ENCODE results near the gene PRPH. TPM values are rescaled to one million over a fixed set of nuclear protein-coding genes. Genes with fewer than 3 reads are reported as not detected.
"Not testable (repeated sequence)": the region's sequence is repeated elsewhere in the genome, so short reads cannot be mapped to it uniquely, and the experiment has no call there.

Gene PRPH
- polyA plus RNA-seq, 1 donor (not counting 4 experiments of a cell fraction or from before 2014, with no cell fraction given): 0.05 TPM

- H3K9me3 ChIP-seq (ENCODE audit: control insufficient read depth, low read depth, low read length); H3K36me3 ChIP-seq (ENCODE audit: control insufficient read depth in 2 of 2, extremely low read depth in 1 of 2, insufficient read depth in 2 of 2, low read length in 2 of 2); H3K4me3 ChIP-seq (ENCODE audit: control insufficient read depth in 2 of 3, extremely low read depth in 1 of 3, insufficient read depth in 2 of 3, low read depth in 1 of 3, low read length in 3 of 3); H3K4me2 ChIP-seq (ENCODE audit: control insufficient read depth, extremely low read depth, insufficient read depth, low read depth, low read length); H3K9me1 ChIP-seq (ENCODE audit: control insufficient read depth, extremely low read depth, insufficient read depth, low read length); H3K9ac ChIP-seq (ENCODE audit: control insufficient read depth, extremely low read depth, insufficient read depth, low read length); H4K20me1 ChIP-seq (ENCODE audit: control insufficient read depth, extremely low read depth, insufficient read depth, low read length); H2AFZ ChIP-seq (ENCODE audit: control insufficient read depth, low read length); DNase-seq (ENCODE audit: low read depth, low spot score); H3K79me2 ChIP-seq (ENCODE audit: control insufficient read depth, insufficient read depth, low read length); dilution Hi-C loops (cut with MboI; ENCODE audit: extremely low pct_ligation_motif_present, low sequenced_read_pairs); H3K27me3 ChIP-seq (ENCODE audit: control insufficient read depth, extremely low read depth, insufficient read depth, low read length); H3K27ac ChIP-seq (ENCODE audit: control insufficient read depth, insufficient read depth, low read length); FAIRE-seq: not testable (repeated sequence)
- peaks cover 12% of the 10 kb centered on the region for H3K4me1 ChIP-seq (ENCODE audit: control insufficient read depth, extremely low read depth, insufficient read depth, low read length)
Measured at GRCh38 chr12:49320411-49321103, 25.6 kb downstream of the PRPH start.

- Histone ChIP-seq H3K4me2 (ENCODE audit: control insufficient read depth, extremely low read depth, insufficient read depth, low read depth, low read length) (peak overlapping the region; percentile 74), H3K9me3 (ENCODE audit: control insufficient read depth, low read depth, low read length) (no peaks in the 10 kb centered on the region), H3K36me3 (ENCODE audit: control insufficient read depth in 2 of 2, extremely low read depth in 1 of 2, insufficient read depth in 2 of 2, low read length in 2 of 2) (peaks cover 0 to 13% of the 10 kb centered on the region in 2 experiments), H3K27me3 (ENCODE audit: control insufficient read depth, extremely low read depth, insufficient read depth, low read length) (no peaks in the 10 kb centered on the region), H3K9me1 (ENCODE audit: control insufficient read depth, extremely low read depth, insufficient read depth, low read length) (no peaks in the 10 kb centered on the region), H2AFZ (ENCODE audit: control insufficient read depth, low read length) (peak overlapping the region; percentile 93), H4K20me1 (ENCODE audit: control insufficient read depth, extremely low read depth, insufficient read depth, low read length) (no peaks in the 10 kb centered on the region), H3K79me2 (ENCODE audit: control insufficient read depth, insufficient read depth, low read length) (peaks cover 7% of the 10 kb centered on the region), H3K27ac (ENCODE audit: control insufficient read depth, insufficient read depth, low read length) (peak overlapping the region; percentile 78), H3K9ac (ENCODE audit: control insufficient read depth, extremely low read depth, insufficient read depth, low read length) (peak overlapping the region; percentile 87), H3K4me3 (ENCODE audit: control insufficient read depth in 2 of 3, extremely low read depth in 1 of 3, insufficient read depth in 2 of 3, low read depth in 1 of 3, low read length in 3 of 3) (peak overlapping the region; percentile 75 to 82 (median 76)), H3K4me1 (ENCODE audit: control insufficient read depth, extremely low read depth, insufficient read depth, low read length) (peaks cover 11% of the 10 kb centered on the region)
- no peak for DNase-seq (ENCODE audit: low read depth, low spot score)
- TF ChIP-seq EZH2 (IDR thresholded peaks at IDR 0.05; ENCODE audit: low read length) (no peak), CTCF (optimal IDR thresholded peaks at IDR 0.05 in 1 of 3, IDR thresholded peaks at IDR 0.05 in 1 of 3, conservative IDR thresholded peaks at IDR 0.05 in 1 of 3; ENCODE audit: extremely low read depth in 1 of 3, insufficient read depth in 2 of 3, low read length in 3 of 3) (no peak)
- dilution Hi-C loops (cut with MboI; ENCODE audit: extremely low pct_ligation_motif_present, low sequenced_read_pairs): no loop called here
- no peak for FAIRE-seq
Measured at GRCh38 chr12:49322367-49322707, 27.4 kb downstream of the PRPH start.

Data from keratinocyte (primary cell).